DND-41 (cell line): ENCODE measurements around the gene FOXN3.

Experiments used
- ATAC-seq: fragments of 200-7000 bp; cut with Tn5 transposase; 3 replicates; pipeline ENCODE4 v1.9.1; 2021; ENCODE audit warnings: low read depth; ENCODE audit not compliant: insufficient read depth
- DNase-seq: peaks from one replicate; pipeline ENCODE4 v3.0.0-alpha.2; 2020
- H2AFZ ChIP-seq: 2 replicates; pipeline ENCODE4 v1.6.0; 2012; ENCODE audit warnings: low read depth, low read length
- H3K27ac ChIP-seq: 2 replicates; pipeline ENCODE4 v1.5.1; 2012; ENCODE audit warnings: low read length, inconsistent platforms
- H3K27me3 ChIP-seq: fragments of 200-600 bp; sonication (generic); 2 replicates; pipeline ENCODE4 v1.6.0; 2012; ENCODE audit warnings: low read length, mild to moderate bottlenecking, inconsistent platforms; ENCODE audit not compliant: insufficient read depth, poor library complexity
- H3K36me3 ChIP-seq: 2 replicates; pipeline ENCODE4 v1.5.1; 2012; ENCODE audit warnings: low read length, inconsistent platforms; ENCODE audit not compliant: insufficient read depth
- H3K4me1 ChIP-seq: 2 replicates; pipeline ENCODE4 v1.5.1; 2012; ENCODE audit warnings: mild to moderate bottlenecking, low read length; ENCODE audit not compliant: insufficient read depth
- H3K4me2 ChIP-seq: 2 replicates; pipeline ENCODE4 v1.6.0; 2012; ENCODE audit warnings: mild to moderate bottlenecking, moderate library complexity, low read length, inconsistent platforms; ENCODE audit not compliant: insufficient read depth
- H3K4me3 ChIP-seq, 2 experiments: fragments of 200-600 bp in 1 of 2; shearing (Covaris generic) in 1 of 2; 2 replicates each; pipeline ENCODE4 v1.5.1; 2012 to 2016; ENCODE audit warnings: inconsistent platforms in 2 of 2, low read length in 2 of 2, mild to moderate bottlenecking in 2 of 2, low read depth in 1 of 2, moderate library complexity in 1 of 2
- H3K79me2 ChIP-seq: 2 replicates; pipeline ENCODE4 v1.6.0; 2012; ENCODE audit warnings: low read length, inconsistent platforms; ENCODE audit not compliant: insufficient read depth
- H3K9ac ChIP-seq: 2 replicates; pipeline ENCODE4 v1.6.0; 2012; ENCODE audit warnings: low read depth, mild to moderate bottlenecking, inconsistent platforms, low read length, moderate library complexity
- H3K9me3 ChIP-seq: 2 replicates; pipeline ENCODE4 v1.5.1; 2012; ENCODE audit warnings: low read length, moderate library complexity, mild to moderate bottlenecking, inconsistent platforms; ENCODE audit not compliant: insufficient read depth, severe bottlenecking
- H4K20me1 ChIP-seq: 2 replicates; pipeline ENCODE4 v1.6.0; 2012; ENCODE audit warnings: low read length; ENCODE audit not compliant: insufficient read depth
- EZH2 ChIP-seq: IDR thresholded peaks from 3 replicates; pipeline ENCODE4 v1.6.1; 2012; ENCODE audit warnings: borderline replicate concordance, low read depth, mild to moderate bottlenecking, moderate library complexity, low read length, inconsistent platforms; ENCODE audit not compliant: severe bottlenecking
- TF ChIP-seq, protein P1 (sequence below): IDR thresholded peaks from 2 replicates; pipeline ENCODE4 v1.5.1; 2012; ENCODE audit warnings: borderline replicate concordance, low read length, moderate library complexity, mild to moderate bottlenecking; ENCODE audit not compliant: poor library complexity, severe bottlenecking; ENCODE audit errors: extremely low read depth

The FOXN3 gene

DNA sequence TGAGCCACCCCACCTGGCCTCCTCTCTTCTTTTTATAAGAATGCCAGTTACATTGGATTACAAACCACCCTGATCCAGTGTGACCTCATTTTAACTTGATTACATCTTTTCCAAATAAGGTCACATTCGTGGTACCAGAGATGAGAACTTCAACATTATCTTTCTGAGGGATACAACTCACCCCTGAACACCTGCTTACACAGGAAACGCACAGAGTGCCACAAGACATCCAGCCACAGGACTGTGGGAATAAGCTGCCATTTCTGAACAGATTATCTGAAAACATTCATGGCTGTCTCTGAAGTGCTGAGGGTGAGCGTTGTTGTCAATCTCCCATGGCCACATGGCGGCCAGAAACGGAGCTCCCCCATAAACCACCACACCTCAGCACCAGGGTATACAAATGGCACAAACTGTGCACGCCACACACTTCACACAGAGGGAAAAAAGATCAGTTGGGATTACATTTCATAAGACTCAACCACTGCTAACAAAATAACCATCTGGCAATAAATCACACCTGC is 23.7 kb downstream of the FOXN3 start:
- peak; percentile 80 for DNase-seq
- no peaks in the 10 kb centered on the region for H3K9me3 ChIP-seq
- ATAC-seq, result peak; percentile 87
- H3K4me2 ChIP-seq, result peak overlapping the region; percentile 50
- peak overlapping the region; percentile 97 for H3K27ac ChIP-seq
- H3K36me3 ChIP-seq, result peaks cover 20% of the 10 kb centered on the region
- peaks cover 54% of the 10 kb centered on the region for H3K4me1 ChIP-seq
- H3K27me3 ChIP-seq, result no peaks in the 10 kb centered on the region
- peak overlapping the region in 1 of 2 experiments; percentile 28; a peak in 1 of 4 replicates for H3K4me3 ChIP-seq
- peaks cover 1% of the 10 kb centered on the region; the same call in 1 of the 2 replicates for H4K20me1 ChIP-seq
- H3K79me2 ChIP-seq, result peaks cover 88% of the 10 kb centered on the region
- peak overlapping the region; percentile 42 for H3K9ac ChIP-seq
- TF ChIP-seq EZH2, result no peak
- TF ChIP-seq, protein P1, sequence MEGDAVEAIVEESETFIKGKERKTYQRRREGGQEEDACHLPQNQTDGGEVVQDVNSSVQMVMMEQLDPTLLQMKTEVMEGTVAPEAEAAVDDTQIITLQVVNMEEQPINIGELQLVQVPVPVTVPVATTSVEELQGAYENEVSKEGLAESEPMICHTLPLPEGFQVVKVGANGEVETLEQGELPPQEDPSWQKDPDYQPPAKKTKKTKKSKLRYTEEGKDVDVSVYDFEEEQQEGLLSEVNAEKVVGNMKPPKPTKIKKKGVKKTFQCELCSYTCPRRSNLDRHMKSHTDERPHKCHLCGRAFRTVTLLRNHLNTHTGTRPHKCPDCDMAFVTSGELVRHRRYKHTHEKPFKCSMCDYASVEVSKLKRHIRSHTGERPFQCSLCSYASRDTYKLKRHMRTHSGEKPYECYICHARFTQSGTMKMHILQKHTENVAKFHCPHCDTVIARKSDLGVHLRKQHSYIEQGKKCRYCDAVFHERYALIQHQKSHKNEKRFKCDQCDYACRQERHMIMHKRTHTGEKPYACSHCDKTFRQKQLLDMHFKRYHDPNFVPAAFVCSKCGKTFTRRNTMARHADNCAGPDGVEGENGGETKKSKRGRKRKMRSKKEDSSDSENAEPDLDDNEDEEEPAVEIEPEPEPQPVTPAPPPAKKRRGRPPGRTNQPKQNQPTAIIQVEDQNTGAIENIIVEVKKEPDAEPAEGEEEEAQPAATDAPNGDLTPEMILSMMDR, result peak; percentile 33
- H2AFZ ChIP-seq, result peak overlapping the region; percentile 17

DNA sequence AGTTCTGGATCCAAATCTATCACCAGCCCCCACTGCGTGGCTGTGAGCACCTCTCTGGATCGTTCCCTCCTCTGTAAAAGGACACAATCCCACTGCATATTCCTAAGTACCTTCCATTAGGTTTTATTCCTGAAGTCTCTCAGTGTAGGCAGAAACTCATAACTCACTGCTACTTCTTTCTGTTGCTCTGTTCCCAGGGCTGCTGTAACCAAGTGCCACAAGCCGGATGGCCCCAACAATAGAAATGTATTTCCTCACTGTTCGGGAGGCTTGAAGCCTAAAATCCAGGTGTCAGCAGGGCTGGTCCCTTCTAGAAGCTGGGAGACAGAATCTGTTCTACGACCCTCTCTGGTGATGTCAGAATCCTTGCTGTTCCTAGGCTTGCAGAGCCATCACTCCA is 24.9 kb downstream of the FOXN3 start:
- peak overlapping the region; percentile 97 for H3K27ac ChIP-seq
- H4K20me1 ChIP-seq, result peaks cover 3% of the 10 kb centered on the region; the same call in 1 of the 2 replicates
- H3K36me3 ChIP-seq, result peaks cover 25% of the 10 kb centered on the region
- H2AFZ ChIP-seq, result no peak overlapping the region
- DNase-seq (no peak), ATAC-seq (no peak)
- H3K27me3 ChIP-seq, result no peaks in the 10 kb centered on the region
- H3K4me1 ChIP-seq, result peaks cover 65% of the 10 kb centered on the region
- H3K79me2 ChIP-seq, result peaks cover 88% of the 10 kb centered on the region
- TF ChIP-seq EZH2, result no peak
- TF ChIP-seq, protein P1, result no peak
- no peaks in the 10 kb centered on the region for H3K9me3 ChIP-seq
- H3K4me2 ChIP-seq, result no peak overlapping the region
- no peak overlapping the region for H3K4me3 ChIP-seq
- H3K9ac ChIP-seq, result peak overlapping the region; percentile 5; the same call in 1 of the 2 replicates

DNA sequence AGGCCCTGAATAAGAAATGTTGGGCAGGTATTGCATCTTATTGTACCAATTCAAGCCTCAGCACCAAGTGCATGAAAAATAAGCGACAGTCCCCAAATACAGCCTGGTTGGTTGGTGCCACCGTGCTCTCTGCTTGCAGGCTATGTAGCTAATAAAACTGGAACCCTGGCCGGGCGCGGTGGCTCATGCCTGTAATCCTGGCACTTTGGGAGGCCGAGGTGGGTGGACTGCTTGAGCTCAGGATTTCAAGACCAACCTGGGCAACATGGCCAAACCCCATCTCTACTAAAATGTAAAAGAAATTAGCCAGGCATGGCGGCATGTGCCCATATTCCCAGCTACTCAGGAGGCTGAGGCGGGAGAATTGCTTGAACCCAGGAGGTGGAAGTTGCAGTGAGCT is 25.5 kb downstream of the FOXN3 start:
- peaks cover 3% of the 10 kb centered on the region; the same call in 1 of the 2 replicates for H4K20me1 ChIP-seq
- H3K9me3 ChIP-seq, result no peaks in the 10 kb centered on the region
- H3K79me2 ChIP-seq, result peaks cover 88% of the 10 kb centered on the region
- no peaks in the 10 kb centered on the region for H3K27me3 ChIP-seq
- H3K4me2 ChIP-seq, result no peak overlapping the region
- TF ChIP-seq EZH2, result no peak
- TF ChIP-seq, protein P1, result no peak
- no peak overlapping the region for H3K9ac ChIP-seq
- H2AFZ ChIP-seq, result no peak overlapping the region
- no peak for ATAC-seq
- H3K27ac ChIP-seq, result peak overlapping the region; percentile 97
- peaks cover 22% of the 10 kb centered on the region for H3K36me3 ChIP-seq
- H3K4me3 ChIP-seq, result no peak overlapping the region
- DNase-seq, result no peak
- peaks cover 71% of the 10 kb centered on the region for H3K4me1 ChIP-seq
